ENCODE measurements around the gene ZNF423. TPM values are rescaled to one million over a fixed set of nuclear protein-coding genes. Genes with fewer than 3 reads are reported as not detected.

ZNF423 gene
- total RNA-seq, 1 experiment from 2014 or later: 0.49 TPM

- no peak for DNase-seq (ENCODE audit: low read depth, low spot score)
- in situ Hi-C loops (cut with HindIII; ENCODE audit: low pct_unique_long_range_greater_than_20kb, low sequenced_read_pairs) (no loop called here), intact Hi-C loops (cut with micrococcal nuclease; ENCODE audit: unreplicated experiment) (no loop called here)
- POLR2A ChIA-PET: no interaction called here
- no peak overlapping the region for H3K4me3 ChIP-seq (ENCODE audit: low read depth in 2 of 2, low read length in 2 of 2)
- no peaks in the 10 kb centered on the region for H3K27me3 ChIP-seq (ENCODE audit: control insufficient read depth, insufficient read depth, low read length)
- no peak overlapping the region for H3K27ac ChIP-seq (ENCODE audit: low read length)
- CTCF ChIA-PET: no interaction called here
- TF ChIP-seq SIN3A (IDR thresholded peaks at IDR 0.05; ENCODE audit: borderline replicate concordance, insufficient read depth, low read depth, low read length) (no peak), POLR2AphosphoS5 (IDR thresholded peaks at IDR 0.05; ENCODE audit: low read depth, low read length) (no peak), REST (IDR thresholded peaks at IDR 0.05; ENCODE audit: insufficient read depth in 1 of 2, low read depth in 2 of 2, low read length in 1 of 2) (no peak), TCF7L2 (IDR thresholded peaks at IDR 0.05; ENCODE audit: low read depth, low read length) (no peak), CTCF (IDR thresholded peaks at IDR 0.05) (no peak)
- H3K36me3 ChIP-seq (ENCODE audit: control insufficient read depth, insufficient read depth, low read length): no peaks in the 10 kb centered on the region
- no peaks in the 10 kb centered on the region for H3K4me1 ChIP-seq (ENCODE audit: control insufficient read depth, insufficient read depth, low read length)
- BruUV-seq (replicated peaks): no TSS peak
- no peaks in the 10 kb centered on the region for H3K9me3 ChIP-seq (ENCODE audit: control insufficient read depth, insufficient read depth, low read depth, low read length)
- no peak for ATAC-seq
Measured at GRCh38 chr16:49534901-49535610, 320.9 kb downstream of the ZNF423 start.

- no peak for TF ChIP-seq SIN3A (IDR thresholded peaks at IDR 0.05; ENCODE audit: borderline replicate concordance, insufficient read depth, low read depth, low read length)
- no peak for TF ChIP-seq POLR2AphosphoS5 (IDR thresholded peaks at IDR 0.05; ENCODE audit: low read depth, low read length)
- no peak for TF ChIP-seq REST (IDR thresholded peaks at IDR 0.05; ENCODE audit: insufficient read depth in 1 of 2, low read depth in 2 of 2, low read length in 1 of 2)
- Histone ChIP-seq H3K4me3 (ENCODE audit: low read depth in 2 of 2, low read length in 2 of 2) (no peak overlapping the region), H3K4me1 (ENCODE audit: control insufficient read depth, insufficient read depth, low read length) (no peaks in the 10 kb centered on the region), H3K27ac (ENCODE audit: low read length) (no peak overlapping the region), H3K9me3 (ENCODE audit: control insufficient read depth, insufficient read depth, low read depth, low read length) (no peaks in the 10 kb centered on the region), H3K27me3 (ENCODE audit: control insufficient read depth, insufficient read depth, low read length) (no peaks in the 10 kb centered on the region), H3K36me3 (ENCODE audit: control insufficient read depth, insufficient read depth, low read length) (no peaks in the 10 kb centered on the region)
- ATAC-seq (no peak), DNase-seq (ENCODE audit: low read depth, low spot score) (no peak)
- POLR2A ChIA-PET: no interaction called here
- intact Hi-C loops (cut with micrococcal nuclease; ENCODE audit: unreplicated experiment) (no loop called here), in situ Hi-C loops (cut with HindIII; ENCODE audit: low pct_unique_long_range_greater_than_20kb, low sequenced_read_pairs) (no loop called here)
- BruUV-seq (replicated peaks): no TSS peak
- CTCF ChIA-PET: interaction anchor here (0.6 kb wide), 1 partner anchor 60 kb away, joined by 4 read pairs; no protein-coding TSS in a partner anchor
Measured at GRCh38 chr16:49533422-49533821, 322.5 kb downstream of the ZNF423 start.
